Astrocyte (in vitro differentiated cells and primary cell): Measurements from ENCODE around the gene LRTM2. TPM values are rescaled to one million over a fixed set of nuclear protein-coding genes. Genes with fewer than 3 reads are reported as not detected.

ENCODE experiments used
- DNase-seq: peaks from one replicate; pipeline ENCODE4 v3.0.0-alpha.2; 2010; ENCODE audit warnings: low read depth
- FAIRE-seq: peaks from 2 replicates; lab custom pipeline; 2011; peaks lifted over from hg19 to GRCh38; lab: Jason Lieb, UNC
- H2AFZ ChIP-seq: 2 replicates; pipeline ENCODE4 v1.6.0; 2012; ENCODE audit warnings: low read depth, low read length, inconsistent platforms
- H3K27ac ChIP-seq: 2 replicates; pipeline ENCODE4 v1.5.1; 2011; ENCODE audit warnings: low read depth, low read length, inconsistent platforms
- H3K27me3 ChIP-seq: 2 replicates; pipeline ENCODE4 v1.6.0; 2011; ENCODE audit warnings: low read length, inconsistent platforms; ENCODE audit not compliant: insufficient read depth
- H3K36me3 ChIP-seq: 2 replicates; pipeline ENCODE4 v1.5.1; 2011; ENCODE audit warnings: low read length, inconsistent platforms; ENCODE audit not compliant: insufficient read depth
- H3K4me1 ChIP-seq: 2 replicates; pipeline ENCODE4 v1.5.1; 2011; ENCODE audit warnings: low read length, inconsistent platforms; ENCODE audit not compliant: insufficient read depth
- H3K4me2 ChIP-seq: 2 replicates; pipeline ENCODE4 v1.6.0; 2012; ENCODE audit warnings: low read length, inconsistent platforms
- H3K4me3 ChIP-seq: 2 replicates; pipeline ENCODE4 v1.5.1; 2011; ENCODE audit warnings: low read depth, mild to moderate bottlenecking, low read length, inconsistent platforms; ENCODE audit not compliant: insufficient read depth
- H3K79me2 ChIP-seq: 2 replicates; pipeline ENCODE4 v1.6.0; 2012; ENCODE audit warnings: mild to moderate bottlenecking, low read length, inconsistent platforms; ENCODE audit not compliant: insufficient read depth
- H3K9ac ChIP-seq: 2 replicates; pipeline ENCODE4 v1.6.0; 2012; ENCODE audit warnings: mild to moderate bottlenecking, low read length, inconsistent platforms
- H3K9me3 ChIP-seq: 2 replicates; pipeline ENCODE4 v1.5.1; 2012; ENCODE audit warnings: low read depth, mild to moderate bottlenecking, low read length, inconsistent platforms; ENCODE audit not compliant: insufficient read depth
- H4K20me1 ChIP-seq: 2 replicates; pipeline ENCODE4 v1.6.0; 2012; ENCODE audit warnings: low read length, inconsistent platforms; ENCODE audit not compliant: insufficient read depth
- H3K27ac Mint-ChIP-seq: one replicate; pipeline ENCODE4 v1.8.0; 2021; ENCODE audit warnings: mild to moderate bottlenecking, mixed read lengths; ENCODE audit not compliant: unreplicated experiment
- H3K27me3 Mint-ChIP-seq: one replicate; pipeline ENCODE4 v1.8.0; 2021; ENCODE audit warnings: low read depth, mixed read lengths; ENCODE audit not compliant: unreplicated experiment
- H3K36me3 Mint-ChIP-seq: one replicate; pipeline ENCODE4 v1.8.0; 2021; ENCODE audit warnings: low read depth, mixed read lengths; ENCODE audit not compliant: unreplicated experiment
- H3K4me1 Mint-ChIP-seq: one replicate; pipeline ENCODE4 v1.8.0; 2021; ENCODE audit warnings: low read depth, mixed read lengths; ENCODE audit not compliant: unreplicated experiment
- H3K4me3 Mint-ChIP-seq: one replicate; pipeline ENCODE4 v1.8.0; 2021; ENCODE audit warnings: mild to moderate bottlenecking, moderate library complexity, mixed read lengths; ENCODE audit not compliant: unreplicated experiment
- H3K9me3 Mint-ChIP-seq: one replicate; pipeline ENCODE4 v1.8.0; 2021; ENCODE audit warnings: mild to moderate bottlenecking, mixed read lengths; ENCODE audit not compliant: unreplicated experiment
- EZH2 ChIP-seq: IDR thresholded peaks from 2 replicates; pipeline ENCODE4 v1.6.1; 2012; ENCODE audit warnings: mild to moderate bottlenecking, low read length, inconsistent platforms; ENCODE audit not compliant: insufficient read depth
- total RNA-seq: library from RNA; stranded (reverse); gene quantifications from 2 replicates; pipeline ENCODE4 v1.2.1, GENCODE V29; 2021
- TF ChIP-seq, protein P1 (sequence below): IDR thresholded peaks from 2 replicates; pipeline ENCODE4 v1.5.1; 2011; ENCODE audit warnings: low read depth, mild to moderate bottlenecking, inconsistent platforms, low read length, moderate library complexity; ENCODE audit not compliant: insufficient read depth

LRTM2 gene
- total RNA-seq, 1 donor from 2014 or later: not detected

DNA sequence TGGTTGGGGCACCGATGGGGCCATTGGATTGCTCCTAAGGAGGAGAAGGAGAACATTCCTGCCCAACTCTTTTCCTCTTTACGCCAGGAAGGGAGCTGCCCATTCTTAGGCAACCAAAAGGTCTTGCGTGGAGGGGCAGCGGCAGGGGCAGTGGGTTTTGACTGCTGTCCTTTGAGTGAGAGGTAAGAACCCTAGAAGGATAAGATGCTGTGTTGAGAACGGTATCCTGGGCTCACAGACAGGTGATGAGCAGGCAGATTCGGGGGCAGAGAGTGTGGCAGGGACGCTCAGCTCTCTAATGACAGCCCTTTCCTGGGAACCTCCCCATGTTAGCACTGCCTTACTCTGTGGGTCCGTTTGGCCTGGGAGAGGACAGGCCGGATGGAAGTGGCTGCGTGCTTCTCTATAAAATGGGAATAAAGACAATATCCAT, 13.2 kb downstream of the LRTM2 start:
- H3K4me1 ChIP-seq: peaks cover 11% of the 10 kb centered on the region
- H3K27me3 Mint-ChIP-seq: peaks cover 56% of the 10 kb centered on the region
- H3K27me3 ChIP-seq: peaks cover 30% of the 10 kb centered on the region

DNA sequence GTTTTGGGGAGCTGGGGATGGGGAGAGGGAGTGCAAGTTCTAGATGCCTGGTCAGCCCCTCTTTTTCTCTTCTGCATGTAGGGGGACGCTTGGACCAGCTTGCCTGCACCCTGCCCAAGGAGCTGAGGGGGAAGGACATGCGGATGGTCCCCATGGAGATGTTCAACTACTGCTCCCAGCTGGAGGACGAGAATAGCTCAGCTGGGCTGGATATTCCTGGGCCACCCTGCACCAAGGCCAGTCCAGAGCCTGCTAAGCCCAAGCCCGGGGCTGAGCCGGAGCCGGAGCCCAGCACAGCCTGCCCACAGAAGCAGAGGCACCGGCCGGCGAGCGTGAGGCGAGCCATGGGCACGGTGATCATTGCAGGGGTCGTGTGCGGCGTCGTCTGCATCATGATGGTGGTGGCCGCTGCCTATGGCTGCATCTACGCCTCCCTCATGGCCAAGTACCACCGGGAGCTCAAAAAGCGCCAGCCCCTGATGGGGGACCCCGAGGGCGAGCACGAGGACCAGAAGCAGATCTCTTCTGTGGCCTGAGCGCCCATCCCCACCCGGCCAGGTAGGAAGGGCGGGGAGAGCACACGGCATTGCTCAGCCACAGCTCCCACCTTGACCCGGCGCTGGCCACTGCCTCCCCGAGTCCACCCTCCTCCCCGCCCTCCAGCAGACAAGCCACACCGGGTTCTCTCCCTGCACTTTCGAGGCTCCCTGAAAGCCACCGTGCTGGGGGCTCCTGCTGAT, 14.0 kb downstream of the LRTM2 start:
- no peaks in the 10 kb centered on the region for H3K36me3 ChIP-seq
- Mint-ChIP-seq H3K27me3 (peaks cover 53% of the 10 kb centered on the region), H3K4me1 (peaks cover 13% of the 10 kb centered on the region), H3K36me3 (no peaks in the 10 kb centered on the region), H3K27ac (no peak overlapping the region), H3K9me3 (no peaks in the 10 kb centered on the region), H3K4me3 (no peak overlapping the region)
- no peak for TF ChIP-seq EZH2
- TF ChIP-seq, protein P1, sequence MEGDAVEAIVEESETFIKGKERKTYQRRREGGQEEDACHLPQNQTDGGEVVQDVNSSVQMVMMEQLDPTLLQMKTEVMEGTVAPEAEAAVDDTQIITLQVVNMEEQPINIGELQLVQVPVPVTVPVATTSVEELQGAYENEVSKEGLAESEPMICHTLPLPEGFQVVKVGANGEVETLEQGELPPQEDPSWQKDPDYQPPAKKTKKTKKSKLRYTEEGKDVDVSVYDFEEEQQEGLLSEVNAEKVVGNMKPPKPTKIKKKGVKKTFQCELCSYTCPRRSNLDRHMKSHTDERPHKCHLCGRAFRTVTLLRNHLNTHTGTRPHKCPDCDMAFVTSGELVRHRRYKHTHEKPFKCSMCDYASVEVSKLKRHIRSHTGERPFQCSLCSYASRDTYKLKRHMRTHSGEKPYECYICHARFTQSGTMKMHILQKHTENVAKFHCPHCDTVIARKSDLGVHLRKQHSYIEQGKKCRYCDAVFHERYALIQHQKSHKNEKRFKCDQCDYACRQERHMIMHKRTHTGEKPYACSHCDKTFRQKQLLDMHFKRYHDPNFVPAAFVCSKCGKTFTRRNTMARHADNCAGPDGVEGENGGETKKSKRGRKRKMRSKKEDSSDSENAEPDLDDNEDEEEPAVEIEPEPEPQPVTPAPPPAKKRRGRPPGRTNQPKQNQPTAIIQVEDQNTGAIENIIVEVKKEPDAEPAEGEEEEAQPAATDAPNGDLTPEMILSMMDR: no peak
- no peak overlapping the region for H3K27ac ChIP-seq
- no peaks in the 10 kb centered on the region for H3K79me2 ChIP-seq
- no peak overlapping the region for H3K9ac ChIP-seq
- FAIRE-seq (no peak), DNase-seq (no peak)
- no peaks in the 10 kb centered on the region for H4K20me1 ChIP-seq
- H3K27me3 ChIP-seq: peaks cover 33% of the 10 kb centered on the region
- no peaks in the 10 kb centered on the region for H3K9me3 ChIP-seq
- H3K4me1 ChIP-seq: peaks cover 11% of the 10 kb centered on the region
- H3K4me2 ChIP-seq: no peak overlapping the region
- no peak overlapping the region for H3K4me3 ChIP-seq
- no peak overlapping the region for H2AFZ ChIP-seq

More for the DNA sequence above, 13.2 kb downstream of the LRTM2 start:
- no peak for DNase-seq
- Histone ChIP-seq H3K4me3 (no peak overlapping the region), H3K4me2 (no peak overlapping the region), H2AFZ (no peak overlapping the region), H3K27ac (no peak overlapping the region), H4K20me1 (no peaks in the 10 kb centered on the region), H3K9ac (no peak overlapping the region), H3K9me3 (no peaks in the 10 kb centered on the region), H3K36me3 (no peaks in the 10 kb centered on the region), H3K79me2 (no peaks in the 10 kb centered on the region)
- H3K36me3 Mint-ChIP-seq: no peaks in the 10 kb centered on the region
- H3K4me3 Mint-ChIP-seq: no peak overlapping the region
- no peak overlapping the region for H3K27ac Mint-ChIP-seq
- H3K9me3 Mint-ChIP-seq: no peaks in the 10 kb centered on the region
- FAIRE-seq: no peak
- no peak for TF ChIP-seq EZH2
- TF ChIP-seq, protein P1: no peak
- peaks cover 13% of the 10 kb centered on the region for H3K4me1 Mint-ChIP-seq
